GM04504 (cell line): ENCODE data around the gene MIS18A.

ENCODE experiments used
- DNase-seq: peaks from one replicate; pipeline ENCODE4 v3.0.0-alpha.2; 2012; ENCODE audit warnings: low read depth

The MIS18A gene

GRCh38 chr21:32253215-32253641 lies 25.6 kb downstream of the MIS18A start:
- DNase-seq, result peak; percentile 40

- no peak for DNase-seq
Measured at GRCh38 chr21:32252136-32252535, 26.7 kb downstream of the MIS18A start.

DNA sequence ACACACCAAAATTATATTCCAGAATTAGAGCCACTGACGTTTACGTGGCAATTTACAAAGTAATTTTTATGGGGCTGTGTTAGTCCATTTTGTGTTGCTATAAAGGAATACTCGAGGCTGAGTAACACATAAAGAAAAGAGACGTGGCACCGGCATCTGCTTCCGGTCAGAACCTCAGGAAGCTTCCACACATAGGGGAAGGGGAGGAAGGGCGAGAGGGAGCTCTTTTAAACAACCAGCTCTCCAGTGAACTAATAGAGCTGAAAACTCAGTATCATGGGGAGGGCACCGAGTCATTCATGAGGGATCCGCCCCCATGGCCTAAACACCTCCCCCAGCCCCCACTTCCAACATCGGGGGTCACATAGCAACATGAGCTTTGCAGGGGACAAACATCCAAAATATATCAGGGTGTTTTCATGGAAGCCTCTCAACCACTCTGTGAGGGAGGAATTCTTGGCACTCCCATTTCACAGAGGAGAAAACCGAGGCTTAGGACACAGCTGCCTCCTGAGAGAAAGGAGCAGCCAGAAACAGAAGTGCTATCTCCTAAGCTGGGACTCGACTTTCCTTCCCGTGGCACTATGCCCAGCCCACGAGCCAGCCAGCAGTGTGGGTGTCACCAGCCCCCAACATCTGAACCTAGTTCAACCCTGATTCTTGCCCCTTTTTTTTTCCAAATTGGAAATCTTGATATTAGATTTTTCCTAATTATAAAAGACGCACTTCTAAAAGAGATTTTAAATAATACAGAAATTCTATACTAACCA lies 29.2 kb downstream of the MIS18A start:
- no peak for DNase-seq

DNA sequence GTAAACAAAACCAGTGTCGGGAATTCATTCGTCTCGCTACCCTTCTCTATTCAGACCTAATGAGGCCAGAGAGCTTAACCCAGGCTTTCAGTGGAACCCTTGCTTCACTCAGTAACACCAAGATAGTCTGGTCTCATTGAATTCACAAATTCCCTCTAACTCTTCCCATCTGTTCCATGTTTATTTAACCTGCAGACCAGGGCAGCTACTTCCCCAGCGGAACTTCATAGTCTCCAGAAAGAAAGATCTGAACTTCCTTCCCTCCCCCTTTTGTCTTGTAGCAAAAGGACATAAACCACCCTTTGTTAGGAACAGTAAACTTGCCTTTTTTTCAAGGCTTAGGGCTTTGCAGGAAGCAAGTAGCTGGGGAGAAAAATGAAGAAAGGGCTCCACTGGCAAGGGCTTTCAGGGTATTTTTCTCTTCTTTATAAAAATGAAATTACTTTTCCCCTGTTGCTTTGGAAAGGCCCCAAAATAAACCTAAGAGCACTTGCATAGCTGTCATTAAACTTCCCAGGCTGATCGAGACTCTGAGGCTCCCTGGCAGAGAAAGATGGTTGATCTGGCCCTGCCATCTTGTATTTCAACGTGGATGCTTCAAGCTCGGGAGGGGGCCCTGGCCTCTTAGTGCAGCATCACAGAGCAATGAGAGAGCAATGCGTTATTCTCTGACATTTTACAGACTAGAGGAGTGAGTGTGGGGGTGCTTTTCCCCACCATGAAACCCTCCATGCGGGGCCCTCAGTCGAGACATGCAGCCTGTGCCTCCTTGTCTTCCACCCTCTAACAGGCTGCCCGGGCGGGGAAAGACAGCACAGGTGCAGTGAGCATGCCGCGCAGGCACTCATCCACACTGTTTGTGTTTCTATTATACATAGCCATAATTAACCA lies 30.0 kb downstream of the MIS18A start:
- no peak for DNase-seq

- DNase-seq, result no peak
Measured at GRCh38 chr21:32246571-32247140, 32.2 kb downstream of the MIS18A start.

- no peak for DNase-seq
Measured at GRCh38 chr21:32245971-32246370, 32.9 kb downstream of the MIS18A start.

GRCh38 chr21:32240851-32241687 lies 37.8 kb downstream of the MIS18A start:
- no peak for DNase-seq

- DNase-seq, result no peak
Measured at GRCh38 chr21:32239551-32239950, 39.3 kb downstream of the MIS18A start.

GRCh38 chr21:32238063-32238462 lies 40.8 kb downstream of the MIS18A start:
- no peak for DNase-seq

DNA sequence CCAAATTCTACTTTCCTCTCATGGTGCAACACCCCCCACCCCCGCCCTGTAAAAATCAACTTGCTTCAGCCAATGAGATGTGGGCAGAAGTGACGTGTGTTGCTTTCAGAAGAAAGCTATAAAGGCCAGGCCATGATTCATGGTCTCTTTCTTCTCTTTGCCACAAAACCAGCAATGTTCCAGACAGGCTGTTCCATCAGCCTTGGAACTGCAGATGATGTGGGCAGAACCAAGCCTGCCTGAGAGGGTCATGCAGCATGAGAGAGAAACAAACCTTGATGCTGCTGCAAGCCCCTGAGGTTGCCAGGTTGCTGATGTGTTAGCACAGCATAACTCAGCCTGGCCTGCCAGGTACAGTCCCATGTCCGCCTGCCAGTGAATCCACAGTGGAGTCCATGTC lies 41.8 kb downstream of the MIS18A start:
- no peak for DNase-seq

GRCh38 chr21:32233722-32234301 lies 45.0 kb downstream of the MIS18A start:
- no peak for DNase-seq

DNA sequence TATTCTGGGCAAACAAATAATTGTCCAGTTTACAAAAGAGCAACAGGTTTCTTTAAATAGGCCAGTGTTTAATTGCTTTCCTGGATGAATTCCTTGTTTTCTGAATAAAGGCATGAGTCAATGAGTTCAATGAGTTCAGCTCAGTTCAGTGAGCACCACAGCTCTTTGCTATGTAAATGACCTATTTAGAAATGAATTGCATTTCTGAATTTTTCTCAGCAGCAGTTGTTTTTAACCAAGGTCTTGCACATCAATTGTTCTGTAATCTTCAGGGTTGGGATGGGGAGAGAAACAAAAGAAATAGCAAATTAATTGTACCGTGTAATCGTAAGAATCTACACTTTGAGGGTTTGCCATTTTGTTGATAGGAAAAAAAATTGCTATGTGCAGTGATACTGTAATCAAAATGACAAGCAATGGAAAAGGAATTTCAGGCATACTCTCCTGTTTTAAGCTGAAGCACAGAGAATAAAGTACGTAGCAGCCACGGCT lies 45.7 kb downstream of the MIS18A start:
- DNase-seq, result no peak

DNA sequence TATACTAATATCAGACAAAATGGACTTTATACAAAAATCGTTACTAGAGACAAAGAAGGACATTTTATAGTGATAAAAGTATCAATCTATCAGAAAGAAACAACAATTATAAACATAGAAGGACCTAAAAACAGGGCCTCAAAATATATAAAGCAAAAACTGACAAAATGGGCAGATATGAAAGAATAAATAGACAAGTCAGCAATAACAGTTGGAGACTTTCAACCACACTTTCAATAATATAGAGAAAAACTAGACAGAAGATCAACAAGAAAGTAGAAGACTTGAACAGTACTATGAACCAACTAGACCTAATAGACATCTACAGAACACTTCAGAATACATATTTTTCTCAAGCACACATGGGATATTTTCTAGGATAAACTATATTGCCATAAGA lies 52.4 kb downstream of the MIS18A start:
- DNase-seq, result no peak
